ENCODE results near the gene PRG3. TPM values are rescaled to one million over a fixed set of nuclear protein-coding genes. Genes with fewer than 3 reads are reported as not detected.

Gene PRG3
- total and polyA plus RNA-seq, 2 experiments from 2014 or later = not detected

DNA sequence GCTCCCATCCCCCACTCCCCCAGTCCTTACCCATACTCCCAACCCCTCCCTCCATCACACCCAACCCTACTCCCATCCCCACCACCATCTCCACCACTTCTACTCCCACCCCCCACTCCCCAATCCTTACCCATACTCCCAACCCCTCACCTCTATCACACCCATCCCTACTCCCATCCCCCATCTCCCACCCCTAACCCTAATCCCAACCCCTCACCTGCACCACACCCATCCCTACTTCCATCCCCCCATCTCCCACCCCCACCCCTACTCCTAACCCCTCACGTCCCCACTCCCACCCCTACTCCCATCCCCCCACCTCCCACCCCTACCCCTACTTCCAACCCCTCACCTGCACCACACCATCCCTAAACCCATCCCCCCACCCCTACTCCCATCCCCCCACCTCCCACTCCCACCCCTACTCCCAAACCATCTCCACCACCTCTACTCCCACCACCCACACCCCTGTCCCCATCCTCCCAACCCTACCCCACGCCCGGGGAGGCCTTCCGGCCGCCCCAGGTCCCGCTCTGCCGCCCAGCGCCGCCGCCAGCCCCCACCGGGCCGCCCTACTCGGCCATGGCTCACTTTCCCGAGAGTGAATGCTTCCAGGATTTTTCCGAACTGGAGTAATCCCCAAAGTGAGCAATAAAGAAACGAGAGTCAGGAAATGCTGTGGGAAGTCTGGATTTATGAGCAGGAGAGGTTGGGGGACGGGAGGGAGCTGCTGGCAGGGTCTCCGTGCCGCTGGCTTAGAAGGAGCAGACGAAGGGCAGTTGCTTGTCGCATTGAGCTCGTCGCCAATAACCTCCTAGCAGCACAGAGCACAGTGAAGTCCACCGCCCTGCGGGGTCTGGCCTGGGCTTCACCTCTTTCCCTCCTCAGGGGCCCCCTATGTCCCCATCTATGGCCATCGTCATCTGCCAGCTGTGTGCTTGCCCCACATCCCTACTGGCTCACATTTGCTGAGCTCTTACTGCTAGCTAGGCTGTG is 4.6 kb downstream of the PRG3 start:
- Histone ChIP-seq H3K4me3 (no peak overlapping the region), H3K4me1 (ENCODE audit: insufficient read depth) (no peaks in the 10 kb centered on the region), H3K9ac (no peak overlapping the region), H3K36me3 (ENCODE audit: low read depth) (no peaks in the 10 kb centered on the region), H3K9me3 (ENCODE audit: low read depth) (no peaks in the 10 kb centered on the region), H4K20me1 (ENCODE audit: insufficient read depth) (no peaks in the 10 kb centered on the region), H3K79me2 (ENCODE audit: insufficient read depth) (no peaks in the 10 kb centered on the region), H2AFZ (no peak overlapping the region), H3K27ac (no peak overlapping the region), H3K4me2 (ENCODE audit: unreplicated experiment) (no peak overlapping the region), H3F3A (ENCODE audit: insufficient read depth) (no peaks in the 10 kb centered on the region), H3K9me2 (ENCODE audit: insufficient read depth) (no peaks in the 10 kb centered on the region), H3K27me3 (replicated peaks; ENCODE audit: insufficient read depth) (no peaks in the 10 kb centered on the region)
- in situ Hi-C loops (cut with MboI) = no loop called here
- 27 to 36% methylated on average over 20 to 26 of the region's 26 CpGs for WGBS, 2 experiments (ENCODE audit: low coverage in 1 of 2, low lambda C conversion rate in 2 of 2, missing lambda C conversion rate in 2 of 2)
- DNase-seq = no peak
- TF ChIP-seq EZH2 (IDR thresholded peaks at IDR 0.05; ENCODE audit: insufficient read depth, poor library complexity, severe bottlenecking) = no peak
- no peak for TF ChIP-seq EZH2phosphoT487 (IDR thresholded peaks at IDR 0.05; ENCODE audit: insufficient read depth, low read depth)

DNA sequence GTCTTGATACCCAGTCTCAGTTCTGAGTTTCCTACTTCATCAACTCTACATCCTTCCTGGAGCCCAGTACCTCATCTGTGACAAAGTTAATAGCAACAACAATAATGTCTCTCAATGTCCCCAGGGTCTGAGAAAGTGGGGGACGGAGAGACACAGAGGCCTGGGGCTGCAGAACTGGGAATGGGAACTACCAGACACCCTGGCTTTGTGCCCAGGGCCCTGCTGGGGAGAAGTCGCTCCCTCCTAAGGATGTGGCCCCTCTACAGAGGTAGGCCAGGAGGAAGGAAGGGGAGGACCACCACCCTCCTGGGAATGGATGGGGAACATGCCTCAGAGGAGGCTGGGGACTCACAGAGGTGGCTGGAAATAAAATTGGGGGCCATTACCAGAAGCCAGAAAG is 5.5 kb downstream of the PRG3 start:
- in situ Hi-C loops (cut with MboI) = no loop called here
- H3K79me2 ChIP-seq (ENCODE audit: insufficient read depth) = no peaks in the 10 kb centered on the region
- no peaks in the 10 kb centered on the region for H3F3A ChIP-seq (ENCODE audit: insufficient read depth)
- no peaks in the 10 kb centered on the region for H3K9me3 ChIP-seq (ENCODE audit: low read depth)
- H3K9ac ChIP-seq = no peak overlapping the region
- no peaks in the 10 kb centered on the region for H3K36me3 ChIP-seq (ENCODE audit: low read depth)
- no peaks in the 10 kb centered on the region for H4K20me1 ChIP-seq (ENCODE audit: insufficient read depth)
- no peak overlapping the region for H3K4me3 ChIP-seq
- TF ChIP-seq EZH2 (IDR thresholded peaks at IDR 0.05; ENCODE audit: insufficient read depth, poor library complexity, severe bottlenecking) (no peak), EZH2phosphoT487 (IDR thresholded peaks at IDR 0.05; ENCODE audit: insufficient read depth, low read depth) (no peak)
- no peak overlapping the region for H3K27ac ChIP-seq
- no peak overlapping the region for H2AFZ ChIP-seq
- H3K4me1 ChIP-seq (ENCODE audit: insufficient read depth) = no peaks in the 10 kb centered on the region
- no peaks in the 10 kb centered on the region for H3K27me3 ChIP-seq (replicated peaks; ENCODE audit: insufficient read depth)
- H3K9me2 ChIP-seq (ENCODE audit: insufficient read depth) = no peaks in the 10 kb centered on the region
- WGBS, 2 experiments (ENCODE audit: low coverage in 1 of 2, low lambda C conversion rate in 2 of 2, missing lambda C conversion rate in 2 of 2) = 51 to 54% methylated on average over 2 of the region's 2 CpGs
- DNase-seq = no peak
- H3K4me2 ChIP-seq (ENCODE audit: unreplicated experiment) = no peak overlapping the region

DNA sequence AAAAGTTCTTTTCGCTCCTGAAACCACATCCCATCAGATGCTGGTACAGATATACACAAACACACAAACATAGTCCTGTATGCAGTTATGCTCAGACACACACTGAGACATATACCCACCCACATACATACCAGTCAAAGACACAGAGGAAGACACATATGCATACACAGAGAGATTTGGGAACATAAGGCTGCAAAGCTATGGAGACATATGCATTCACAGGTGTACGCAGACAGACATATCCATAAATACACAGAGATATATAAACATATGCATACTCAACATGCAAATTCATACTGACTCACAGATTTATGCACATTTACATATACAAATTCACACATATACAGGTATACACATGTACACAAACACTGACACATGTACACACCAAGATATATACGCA is 6.0 kb downstream of the PRG3 start:
- H3K4me1 ChIP-seq (ENCODE audit: insufficient read depth) = peaks cover 2% of the 10 kb centered on the region; the same call in 1 of the 2 replicates
- no peaks in the 10 kb centered on the region for H3F3A ChIP-seq (ENCODE audit: insufficient read depth)
- H3K27ac ChIP-seq = no peak overlapping the region
- no peak overlapping the region for H3K9ac ChIP-seq
- no peak overlapping the region for H3K4me3 ChIP-seq
- no peak overlapping the region for H3K4me2 ChIP-seq (ENCODE audit: unreplicated experiment)
- DNase-seq = no peak
- WGBS, 2 experiments (ENCODE audit: low coverage in 1 of 2, low lambda C conversion rate in 2 of 2, missing lambda C conversion rate in 2 of 2) = 66 to 72% methylated on average over 3 of the region's 3 CpGs
- TF ChIP-seq EZH2phosphoT487 (IDR thresholded peaks at IDR 0.05; ENCODE audit: insufficient read depth, low read depth) = no peak
- TF ChIP-seq EZH2 (IDR thresholded peaks at IDR 0.05; ENCODE audit: insufficient read depth, poor library complexity, severe bottlenecking) = no peak
- H3K36me3 ChIP-seq (ENCODE audit: low read depth) = no peaks in the 10 kb centered on the region
- H3K79me2 ChIP-seq (ENCODE audit: insufficient read depth) = no peaks in the 10 kb centered on the region
- no peaks in the 10 kb centered on the region for H3K9me3 ChIP-seq (ENCODE audit: low read depth)
- in situ Hi-C loops (cut with MboI) = no loop called here
- H4K20me1 ChIP-seq (ENCODE audit: insufficient read depth) = no peaks in the 10 kb centered on the region
- H3K27me3 ChIP-seq (replicated peaks; ENCODE audit: insufficient read depth) = no peaks in the 10 kb centered on the region
- no peaks in the 10 kb centered on the region for H3K9me2 ChIP-seq (ENCODE audit: insufficient read depth)
- no peak overlapping the region for H2AFZ ChIP-seq

DNA sequence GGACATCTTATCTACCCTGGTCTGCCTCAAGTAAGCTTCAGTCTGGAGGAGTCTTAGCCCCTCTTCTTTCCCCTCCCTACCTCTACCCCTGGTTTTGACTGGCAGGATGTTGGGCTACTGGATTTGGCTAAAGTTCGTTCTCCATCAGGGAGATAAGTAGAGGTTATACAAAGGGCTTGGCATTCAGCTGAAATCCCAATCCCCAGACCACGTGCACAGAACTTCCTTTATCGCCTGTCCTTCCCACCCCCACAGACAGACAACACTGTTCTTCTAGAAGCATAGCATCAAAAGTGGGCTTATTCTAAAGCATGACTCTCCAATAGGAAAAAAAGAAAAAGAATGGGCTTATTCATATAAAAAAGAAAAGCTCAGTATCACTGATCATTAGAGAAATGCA is 7.8 kb downstream of the PRG3 start:
- Histone ChIP-seq H3K4me1 (ENCODE audit: insufficient read depth) (peaks cover 7% of the 10 kb centered on the region; the same call in 1 of the 2 replicates), H3K79me2 (ENCODE audit: insufficient read depth) (no peaks in the 10 kb centered on the region), H3F3A (ENCODE audit: insufficient read depth) (no peaks in the 10 kb centered on the region), H3K9ac (no peak overlapping the region), H3K9me3 (ENCODE audit: low read depth) (no peaks in the 10 kb centered on the region), H3K27ac (no peak overlapping the region), H4K20me1 (ENCODE audit: insufficient read depth) (no peaks in the 10 kb centered on the region), H3K9me2 (ENCODE audit: insufficient read depth) (no peaks in the 10 kb centered on the region), H2AFZ (no peak overlapping the region), H3K27me3 (replicated peaks; ENCODE audit: insufficient read depth) (no peaks in the 10 kb centered on the region), H3K4me2 (ENCODE audit: unreplicated experiment) (no peak overlapping the region), H3K36me3 (ENCODE audit: low read depth) (no peaks in the 10 kb centered on the region), H3K4me3 (no peak overlapping the region)
- TF ChIP-seq EZH2 (IDR thresholded peaks at IDR 0.05; ENCODE audit: insufficient read depth, poor library complexity, severe bottlenecking) (no peak), EZH2phosphoT487 (IDR thresholded peaks at IDR 0.05; ENCODE audit: insufficient read depth, low read depth) (no peak)
- no peak for DNase-seq
- in situ Hi-C loops (cut with MboI) = no loop called here
- WGBS, 2 experiments (ENCODE audit: low coverage in 1 of 2, low lambda C conversion rate in 2 of 2, missing lambda C conversion rate in 2 of 2) = 62 to 83% methylated on average over 3 of the region's 3 CpGs
